ENCODE data around the gene CENPI. TPM values are rescaled to one million over a fixed set of nuclear protein-coding genes. Genes with fewer than 3 reads are reported as not detected.
"Not testable (repeated sequence)": the region's sequence is repeated elsewhere in the genome, so short reads cannot be mapped to it uniquely, and the experiment has no call there.

CENPI gene, protein sequence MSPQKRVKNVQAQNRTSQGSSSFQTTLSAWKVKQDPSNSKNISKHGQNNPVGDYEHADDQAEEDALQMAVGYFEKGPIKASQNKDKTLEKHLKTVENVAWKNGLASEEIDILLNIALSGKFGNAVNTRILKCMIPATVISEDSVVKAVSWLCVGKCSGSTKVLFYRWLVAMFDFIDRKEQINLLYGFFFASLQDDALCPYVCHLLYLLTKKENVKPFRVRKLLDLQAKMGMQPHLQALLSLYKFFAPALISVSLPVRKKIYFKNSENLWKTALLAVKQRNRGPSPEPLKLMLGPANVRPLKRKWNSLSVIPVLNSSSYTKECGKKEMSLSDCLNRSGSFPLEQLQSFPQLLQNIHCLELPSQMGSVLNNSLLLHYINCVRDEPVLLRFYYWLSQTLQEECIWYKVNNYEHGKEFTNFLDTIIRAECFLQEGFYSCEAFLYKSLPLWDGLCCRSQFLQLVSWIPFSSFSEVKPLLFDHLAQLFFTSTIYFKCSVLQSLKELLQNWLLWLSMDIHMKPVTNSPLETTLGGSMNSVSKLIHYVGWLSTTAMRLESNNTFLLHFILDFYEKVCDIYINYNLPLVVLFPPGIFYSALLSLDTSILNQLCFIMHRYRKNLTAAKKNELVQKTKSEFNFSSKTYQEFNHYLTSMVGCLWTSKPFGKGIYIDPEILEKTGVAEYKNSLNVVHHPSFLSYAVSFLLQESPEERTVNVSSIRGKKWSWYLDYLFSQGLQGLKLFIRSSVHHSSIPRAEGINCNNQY
- total RNA-seq, result 1 to 10 TPM; 2.2 to 2.4 TPM

DNA sequence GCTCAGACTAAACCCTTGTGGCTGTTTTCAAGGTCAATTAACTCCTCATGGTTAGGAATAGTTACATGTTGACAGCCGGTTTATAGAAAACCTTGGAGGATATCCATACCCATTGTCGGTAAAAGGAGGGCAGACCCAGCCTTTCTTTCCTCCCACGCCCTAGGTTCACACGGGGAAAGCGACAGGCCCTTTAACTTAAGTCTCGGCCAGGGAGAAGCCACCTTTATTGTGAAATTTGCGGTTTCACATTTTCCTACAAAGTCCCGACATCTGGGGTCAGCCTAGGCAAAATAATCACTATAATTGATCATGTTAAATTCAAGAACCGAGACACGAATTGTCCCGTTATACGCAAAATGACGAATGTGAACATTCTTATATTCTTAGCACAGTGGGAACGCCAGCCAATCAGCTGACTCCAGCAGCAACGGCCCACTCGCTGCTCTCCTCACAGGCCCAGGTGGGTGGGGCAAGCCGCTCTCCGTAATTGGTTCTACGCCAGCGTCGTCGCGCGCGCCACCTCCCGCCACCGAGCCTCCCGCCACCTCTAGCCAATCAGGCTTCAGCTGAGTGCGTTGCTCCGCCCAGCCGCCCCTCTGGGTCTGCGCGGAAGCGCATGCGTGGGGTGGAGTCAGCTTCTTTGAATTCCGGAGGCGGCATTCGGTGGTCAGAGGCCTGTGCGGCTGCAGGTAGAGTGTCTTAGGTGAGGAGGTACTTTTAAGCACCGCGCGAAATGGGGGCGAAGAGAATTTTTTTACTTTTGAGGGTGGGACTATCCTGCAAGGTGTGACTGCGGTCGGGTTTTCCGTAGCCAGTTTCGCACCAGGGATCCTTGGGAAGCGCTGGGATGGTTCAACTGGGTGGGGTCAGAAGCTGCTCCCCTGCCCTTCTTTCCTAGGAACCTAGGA is at the start of gene CENPI:
TSS of gene CENPI (plus strand) at position 659 of the 908 bp plus-strand sequence. CDS start 2,867 bp downstream, outside the sequence.
- H3K27ac ChIP-seq, result peak within 1 kb of the TSS; percentile 81 to 86
- H3K27me3 ChIP-seq (replicated peaks; ENCODE audit: insufficient read depth), result no peaks in the 10 kb centered on the region
- TF ChIP-seq CTCF (IDR thresholded peaks at IDR 0.05), result no peak
- no peaks in the 10 kb centered on the region for H3K9me3 ChIP-seq
- DNase-seq (ENCODE audit: low spot score), result peak; percentile 66
- H3K4me3 ChIP-seq, result peak within 1 kb of the TSS; percentile 73
- no peaks in the 10 kb centered on the region for H3K36me3 ChIP-seq
- peak; percentile 88 for ATAC-seq (ENCODE audit: insufficient number of reproducible peaks, low FRiP score, low read depth)
- no peaks in the 10 kb centered on the region for H3K4me1 ChIP-seq (ENCODE audit: control insufficient read depth in 1 of 2, low read depth in 2 of 2)

- Histone ChIP-seq H3K36me3 (no peaks in the 10 kb centered on the region), H3K27ac (peak overlapping the region; percentile 82 to 83), H3K4me1 (ENCODE audit: control insufficient read depth in 1 of 2, low read depth in 2 of 2) (peaks cover 0 to 14% of the 10 kb centered on the region in 2 donors), H3K27me3 (replicated peaks; ENCODE audit: insufficient read depth) (no peaks in the 10 kb centered on the region), H3K9me3 (no peaks in the 10 kb centered on the region), H3K4me3 (peak overlapping the region; percentile 78)
- ATAC-seq (ENCODE audit: insufficient number of reproducible peaks, low FRiP score, low read depth), result no peak
- TF ChIP-seq CTCF (IDR thresholded peaks at IDR 0.05), result no peak
- DNase-seq (ENCODE audit: low spot score), result peak; percentile 1
These were observed 46.9 kb upstream of the CENPI start for GRCh38 chrX:101051153-101051548.

GRCh38 chrX:101051549-101052302 is 46.3 kb upstream of the CENPI start, which contains the start of gene TRMT2B:
Gene TRMT2B, minus strand, starts transcription at chrX:101052111. Its CDS starts 9,822 bp downstream, at chrX:101042289.
- peaks cover 0 to 14% of the 10 kb centered on the region in 2 donors for H3K4me1 ChIP-seq (ENCODE audit: control insufficient read depth in 1 of 2, low read depth in 2 of 2)
- ATAC-seq (ENCODE audit: insufficient number of reproducible peaks, low FRiP score, low read depth), result peak; percentile 89
- H3K4me3 ChIP-seq, result peak within 1 kb of the TSS; percentile 78
- no peak for TF ChIP-seq CTCF (IDR thresholded peaks at IDR 0.05)
- peak within 1 kb of the TSS; percentile 82 to 83 for H3K27ac ChIP-seq
- H3K27me3 ChIP-seq (replicated peaks; ENCODE audit: insufficient read depth), result no peaks in the 10 kb centered on the region
- peak; percentile 44 for DNase-seq (ENCODE audit: low spot score)
- H3K9me3 ChIP-seq, result no peaks in the 10 kb centered on the region
- no peaks in the 10 kb centered on the region for H3K36me3 ChIP-seq

GRCh38 chrX:101056551-101056950 is 41.5 kb upstream of the CENPI start:
- H3K4me1 ChIP-seq (ENCODE audit: control insufficient read depth in 1 of 2, low read depth in 2 of 2); H3K27me3 ChIP-seq (replicated peaks; ENCODE audit: insufficient read depth); H3K9me3 ChIP-seq; H3K27ac ChIP-seq; H3K4me3 ChIP-seq; DNase-seq (ENCODE audit: low spot score); ATAC-seq (ENCODE audit: insufficient number of reproducible peaks, low FRiP score, low read depth); H3K36me3 ChIP-seq: not testable (repeated sequence)

Measured in thoracic aorta (tissue), 2 donors.